HepG2 (cell line): ENCODE measurements around the gene CMTM4. TPM values are rescaled to one million over a fixed set of nuclear protein-coding genes. Genes with fewer than 3 reads are reported as not detected.
"Not testable (repeated sequence)": the region's sequence is repeated elsewhere in the genome, so short reads cannot be mapped to it uniquely, and the experiment has no call there.

Experiments used
- ATAC-seq: fragments of 200-7000 bp; cut with Tn5 transposase; 3 replicates; pipeline ENCODE4 v1.9.1; 2020; ENCODE audit warnings: mild to moderate bottlenecking, moderate library complexity
- BruUV-seq: library from RNA; stranded (reverse); fragments of 400-500 nt; replicated peaks from 2 replicates; lab custom pipeline; 2021; lab: Mats Ljungman, UMichigan
- CTCF ChIA-PET: fragments of 300-600 bp; formaldehyde crosslinking; extraction: SDS; loops from one replicate; lab custom pipeline; 2021; ENCODE audit warnings: low total read pairs, inconsistent platforms, low intra/inter-chr PET ratio; lab: Yijun Ruan, JAX
- POLR2A ChIA-PET: fragments of 350-600 bp; sonication (Branson Sonifier 250); formaldehyde crosslinking; loops from one replicate; lab custom pipeline; 2020; ENCODE audit warnings: antibody characterized with exemption, inconsistent platforms; lab: Yijun Ruan, JAX
- DNase-seq: peaks from one replicate; pipeline ENCODE4 v3.0.0-alpha.2; 2015; ENCODE audit warnings: low spot score
- FAIRE-seq: peaks from 3 replicates; lab custom pipeline; 2011; peaks lifted over from hg19 to GRCh38; lab: Jason Lieb, UNC
- H2AFZ ChIP-seq: one replicate; pipeline ENCODE4 v1.6.1; 2011; ENCODE audit warnings: low read length, inconsistent platforms
- H3K27ac ChIP-seq: fragments of 300-600 bp; 3 replicates; pipeline ENCODE4 v1.8.0; 2011; ENCODE audit warnings: mixed run types, mild to moderate bottlenecking, mixed read lengths, low read length, inconsistent platforms; ENCODE audit not compliant: insufficient read depth; ENCODE audit errors: extremely low read length
- H3K27me3 ChIP-seq, 2 experiments: fragments of 200-600 bp in 1 of 2; 2 replicates in 1 of 2; 3 replicates in 1 of 2; pipeline versions ENCODE4 v1.6.0 to v1.8.0; 2011; ENCODE audit warnings: low read length in 2 of 2, mild to moderate bottlenecking in 2 of 2, moderate library complexity in 2 of 2, inconsistent platforms in 1 of 2; ENCODE audit not compliant: insufficient read depth in 2 of 2, control insufficient read depth in 1 of 2
- H3K36me3 ChIP-seq, 2 experiments: fragments of 200-600 bp in 1 of 2; replicated peaks in 1 of 2; 2 replicates in 1 of 2; 3 replicates in 1 of 2; pipeline versions ENCODE4 v1.5.1 to v1.8.0; 2011; ENCODE audit warnings: low read length in 2 of 2, inconsistent platforms in 1 of 2; ENCODE audit not compliant: insufficient read depth in 2 of 2, control insufficient read depth in 1 of 2
- H3K4me1 ChIP-seq: 2 replicates; pipeline ENCODE4 v1.5.1; 2012; ENCODE audit warnings: low read length, inconsistent platforms; ENCODE audit not compliant: insufficient read depth
- H3K4me2 ChIP-seq: 2 replicates; pipeline ENCODE4 v1.6.0; 2011; ENCODE audit warnings: low read depth, low read length, inconsistent platforms
- H3K4me3 ChIP-seq, 3 experiments: fragments of 200-600 bp in 1 of 3; sonication (generic), shearing (Covaris generic) in 1 of 3; replicated peaks in 1 of 3; 2 replicates each; pipeline ENCODE4 v1.5.1; 2011 to 2016; ENCODE audit warnings: low read length in 3 of 3, inconsistent platforms in 2 of 3, low read depth in 2 of 3, mild to moderate bottlenecking in 2 of 3, control low read depth in 1 of 3, mixed read lengths in 1 of 3; ENCODE audit not compliant: insufficient read depth in 1 of 3
- H3K79me2 ChIP-seq: one replicate; pipeline ENCODE4 v1.6.1; 2011; ENCODE audit warnings: low read length, inconsistent platforms; ENCODE audit not compliant: insufficient read depth
- H3K9ac ChIP-seq: 2 replicates; pipeline ENCODE4 v1.6.0; 2011; ENCODE audit warnings: mild to moderate bottlenecking, low read depth, low read length, inconsistent platforms; ENCODE audit not compliant: insufficient read depth
- H3K9me3 ChIP-seq: 2 replicates; pipeline ENCODE4 v1.5.1; 2012; ENCODE audit warnings: mild to moderate bottlenecking, low read length
- H4K20me1 ChIP-seq: 2 replicates; pipeline ENCODE4 v1.6.0; 2011; ENCODE audit warnings: inconsistent platforms, mild to moderate bottlenecking, low read length, moderate library complexity; ENCODE audit not compliant: insufficient read depth
- NR1H2 ChIP-seq: sonication (generic); formaldehyde crosslinking; IDR thresholded peaks from 2 replicates; pipeline ENCODE4 v1.8.1; 2022; ENCODE audit warnings: low read depth, missing genetic modification reagents, borderline replicate concordance
- SMARCC2 ChIP-seq: fragments of 450-650 bp; IDR thresholded peaks from 2 replicates; pipeline ENCODE4 v1.6.1; 2017; ENCODE audit warnings: antibody characterized with exemption, mild to moderate bottlenecking
- TCF7L2 ChIP-seq: IDR thresholded peaks from 2 replicates; pipeline ENCODE4 v1.6.1; 2011; ENCODE audit warnings: mild to moderate bottlenecking, low read depth, low read length, moderate library complexity
- ZNF431 ChIP-seq: sonication (generic); formaldehyde crosslinking; IDR thresholded peaks from 2 replicates; pipeline ENCODE4 v1.9.0; 2022; ENCODE audit warnings: missing genetic modification reagents, low read depth, mild to moderate bottlenecking, borderline replicate concordance
- whole genome bisulfite sequencing: methylation state at CpG from one replicate; pipeline ENCODE4 v1.1.6; 2017; ENCODE audit warnings: low lambda C conversion rate; 5-methylcytosine and 5-hydroxymethylcytosine counted together
- in situ Hi-C: cut with HindIII; loops from 2 replicates; pipeline ENCODE4 v1.10.0; 2017; ENCODE audit warnings: low pct_unique_long_range_greater_than_20kb; ENCODE audit not compliant: extremely low pct_ligation_motif_present
- intact Hi-C: fragments of 100-400 bp; cut with micrococcal nuclease; formaldehyde crosslinking; loops from one replicate; pipeline ENCODE4 v1.10.0; 2022; ENCODE audit not compliant: unreplicated experiment
- polyA plus RNA-seq, 8 experiments: library from polyadenylated mRNA; depleted of rRNA in 3 of 8; stranded (reverse) in 7 of 8; unstranded in 1 of 8; fragments of >200 nt; fragmentation: Illumina TruSeq in 4 of 8; extraction: Trizol in 4 of 8; gene quantifications; 2 replicates each; pipeline versions ENCODE4 v1.2.1 to v1.2.3, GENCODE V29; 2011 to 2016; ENCODE audit warnings: low read depth in 4 of 8, missing spikeins in 1 of 8, mixed read lengths in 1 of 8; ENCODE audit not compliant: insufficient read depth in 1 of 8
- total RNA-seq, 5 experiments: library from RNA; depleted of rRNA; stranded (reverse); fragments of >200 nt; fragmentation: Illumina TruSeq; extraction: Trizol; gene quantifications; 2 replicates each; pipeline ENCODE4 v1.2.3, GENCODE V29; 2016; ENCODE audit warnings: low read depth in 1 of 5
- TF ChIP-seq, protein P1 (sequence below): sonication (generic); formaldehyde crosslinking; IDR thresholded peaks from 2 replicates; pipeline ENCODE4 v1.9.0; 2021; ENCODE audit warnings: mild to moderate bottlenecking, missing genetic modification reagents

The CMTM4 gene
- total and polyA plus RNA-seq, 2 of the 13 experiments (the other 11 are each of a cell fraction or from before 2014, with no cell fraction given), result 32.0 to 36.3 TPM

GRCh38 chr16:66685501-66686115, 10.9 kb downstream of the CMTM4 start:
- CTCF ChIA-PET, result not testable (repeated sequence)

DNA sequence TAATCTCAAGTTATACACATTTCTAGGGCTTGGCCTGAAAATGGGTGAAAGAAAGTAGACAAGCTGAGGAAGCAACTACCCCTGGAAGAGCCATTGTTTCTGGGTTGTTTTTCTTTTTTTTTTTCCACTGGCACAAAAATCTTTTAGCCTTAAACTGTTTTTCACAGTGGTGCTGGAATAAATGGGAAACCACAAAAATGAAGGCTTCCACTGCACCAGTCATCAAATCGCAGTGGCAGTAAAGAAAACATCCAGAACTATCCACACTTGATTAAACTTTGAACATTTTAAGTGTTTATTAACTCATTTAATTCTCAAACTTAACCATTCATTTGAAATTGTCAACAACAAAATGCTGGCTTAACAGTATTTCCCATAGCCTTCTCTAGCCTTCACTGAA, 14.3 kb downstream of the CMTM4 start:
- no peaks in the 10 kb centered on the region for H3K79me2 ChIP-seq
- H3K9me3 ChIP-seq, result no peaks in the 10 kb centered on the region
- FAIRE-seq (no peak), ATAC-seq (no peak), DNase-seq (no peak)
- BruUV-seq, result no TSS peak
- no peak overlapping the region for H3K4me3 ChIP-seq
- no peak overlapping the region for H2AFZ ChIP-seq
- no peak overlapping the region for H3K4me2 ChIP-seq
- H3K9ac ChIP-seq, result no peak overlapping the region
- peaks cover 21% of the 10 kb centered on the region for H3K4me1 ChIP-seq
- ChIA-PET CTCF (no interaction called here), POLR2A (no interaction called here)
- intact Hi-C loops (no loop called here), in situ Hi-C loops (no loop called here)
- peaks cover 0 to 4% of the 10 kb centered on the region in 2 experiments; a peak in 2 of 5 replicates for H3K36me3 ChIP-seq
- no peaks in the 10 kb centered on the region for H4K20me1 ChIP-seq
- no peaks in the 10 kb centered on the region for H3K27me3 ChIP-seq
- H3K27ac ChIP-seq, result no peak overlapping the region
- TF ChIP-seq SMARCC2, result no peak
- TF ChIP-seq, protein P1, sequence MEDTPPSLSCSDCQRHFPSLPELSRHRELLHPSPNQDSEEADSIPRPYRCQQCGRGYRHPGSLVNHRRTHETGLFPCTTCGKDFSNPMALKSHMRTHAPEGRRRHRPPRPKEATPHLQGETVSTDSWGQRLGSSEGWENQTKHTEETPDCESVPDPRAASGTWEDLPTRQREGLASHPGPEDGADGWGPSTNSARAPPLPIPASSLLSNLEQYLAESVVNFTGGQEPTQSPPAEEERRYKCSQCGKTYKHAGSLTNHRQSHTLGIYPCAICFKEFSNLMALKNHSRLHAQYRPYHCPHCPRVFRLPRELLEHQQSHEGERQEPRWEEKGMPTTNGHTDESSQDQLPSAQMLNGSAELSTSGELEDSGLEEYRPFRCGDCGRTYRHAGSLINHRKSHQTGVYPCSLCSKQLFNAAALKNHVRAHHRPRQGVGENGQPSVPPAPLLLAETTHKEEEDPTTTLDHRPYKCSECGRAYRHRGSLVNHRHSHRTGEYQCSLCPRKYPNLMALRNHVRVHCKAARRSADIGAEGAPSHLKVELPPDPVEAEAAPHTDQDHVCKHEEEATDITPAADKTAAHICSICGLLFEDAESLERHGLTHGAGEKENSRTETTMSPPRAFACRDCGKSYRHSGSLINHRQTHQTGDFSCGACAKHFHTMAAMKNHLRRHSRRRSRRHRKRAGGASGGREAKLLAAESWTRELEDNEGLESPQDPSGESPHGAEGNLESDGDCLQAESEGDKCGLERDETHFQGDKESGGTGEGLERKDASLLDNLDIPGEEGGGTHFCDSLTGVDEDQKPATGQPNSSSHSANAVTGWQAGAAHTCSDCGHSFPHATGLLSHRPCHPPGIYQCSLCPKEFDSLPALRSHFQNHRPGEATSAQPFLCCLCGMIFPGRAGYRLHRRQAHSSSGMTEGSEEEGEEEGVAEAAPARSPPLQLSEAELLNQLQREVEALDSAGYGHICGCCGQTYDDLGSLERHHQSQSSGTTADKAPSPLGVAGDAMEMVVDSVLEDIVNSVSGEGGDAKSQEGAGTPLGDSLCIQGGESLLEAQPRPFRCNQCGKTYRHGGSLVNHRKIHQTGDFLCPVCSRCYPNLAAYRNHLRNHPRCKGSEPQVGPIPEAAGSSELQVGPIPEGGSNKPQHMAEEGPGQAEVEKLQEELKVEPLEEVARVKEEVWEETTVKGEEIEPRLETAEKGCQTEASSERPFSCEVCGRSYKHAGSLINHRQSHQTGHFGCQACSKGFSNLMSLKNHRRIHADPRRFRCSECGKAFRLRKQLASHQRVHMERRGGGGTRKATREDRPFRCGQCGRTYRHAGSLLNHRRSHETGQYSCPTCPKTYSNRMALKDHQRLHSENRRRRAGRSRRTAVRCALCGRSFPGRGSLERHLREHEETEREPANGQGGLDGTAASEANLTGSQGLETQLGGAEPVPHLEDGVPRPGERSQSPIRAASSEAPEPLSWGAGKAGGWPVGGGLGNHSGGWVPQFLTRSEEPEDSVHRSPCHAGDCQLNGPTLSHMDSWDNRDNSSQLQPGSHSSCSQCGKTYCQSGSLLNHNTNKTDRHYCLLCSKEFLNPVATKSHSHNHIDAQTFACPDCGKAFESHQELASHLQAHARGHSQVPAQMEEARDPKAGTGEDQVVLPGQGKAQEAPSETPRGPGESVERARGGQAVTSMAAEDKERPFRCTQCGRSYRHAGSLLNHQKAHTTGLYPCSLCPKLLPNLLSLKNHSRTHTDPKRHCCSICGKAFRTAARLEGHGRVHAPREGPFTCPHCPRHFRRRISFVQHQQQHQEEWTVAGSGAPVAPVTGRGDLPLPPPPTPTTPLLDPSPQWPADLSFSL, result no peak
- no peak for TF ChIP-seq ZNF431
- no peak for TF ChIP-seq TCF7L2
- TF ChIP-seq NR1H2 (CRISPR knock-in tag), result no peak
- WGBS, result 98% methylated on average over 1 of the region's 1 CpG

More at GRCh38 chr16:66685501-66686115, 10.9 kb downstream of the CMTM4 start:
- H3K9ac ChIP-seq, FAIRE-seq, H4K20me1 ChIP-seq, H3K27me3 ChIP-seq, DNase-seq, POLR2A ChIA-PET, H3K79me2 ChIP-seq, H3K9me3 ChIP-seq, H3K4me2 ChIP-seq, H3K4me3 ChIP-seq, H3K36me3 ChIP-seq, ATAC-seq, in situ Hi-C loops, BruUV-seq, H2AFZ ChIP-seq, H3K27ac ChIP-seq: not testable (repeated sequence)
- 93% methylated on average over 14 of the region's 14 CpGs for WGBS
- intact Hi-C loops, result loop anchor here (5.0 kb wide), 1 partner anchor 33 kb away; no protein-coding TSS in a partner anchor
- H3K4me1 ChIP-seq, result peaks cover 46% of the 10 kb centered on the region
